Activated CD4-positive, alpha-beta T cell treated with anti-CD3 and anti-CD28 coated beads, Interleukin-2, amount 50 U/mL, for 24 hours (primary cell): Measurements from ENCODE around the gene TMED4.
"Not testable (repeated sequence)": the region's sequence is repeated elsewhere in the genome, so short reads cannot be mapped to it uniquely, and the experiment has no call there.

Source experiments
- DNase-seq, 2 donors: peaks; one replicate each; pipeline ENCODE4 v3.0.0-alpha.2; 2020; ENCODE audit warnings: low read depth in 1 of 2, low spot score in 1 of 2

TMED4 gene

GRCh38 chr7:44569959-44570358 lies 12.1 kb downstream of the TMED4 start:
- no peak for DNase-seq

DNA sequence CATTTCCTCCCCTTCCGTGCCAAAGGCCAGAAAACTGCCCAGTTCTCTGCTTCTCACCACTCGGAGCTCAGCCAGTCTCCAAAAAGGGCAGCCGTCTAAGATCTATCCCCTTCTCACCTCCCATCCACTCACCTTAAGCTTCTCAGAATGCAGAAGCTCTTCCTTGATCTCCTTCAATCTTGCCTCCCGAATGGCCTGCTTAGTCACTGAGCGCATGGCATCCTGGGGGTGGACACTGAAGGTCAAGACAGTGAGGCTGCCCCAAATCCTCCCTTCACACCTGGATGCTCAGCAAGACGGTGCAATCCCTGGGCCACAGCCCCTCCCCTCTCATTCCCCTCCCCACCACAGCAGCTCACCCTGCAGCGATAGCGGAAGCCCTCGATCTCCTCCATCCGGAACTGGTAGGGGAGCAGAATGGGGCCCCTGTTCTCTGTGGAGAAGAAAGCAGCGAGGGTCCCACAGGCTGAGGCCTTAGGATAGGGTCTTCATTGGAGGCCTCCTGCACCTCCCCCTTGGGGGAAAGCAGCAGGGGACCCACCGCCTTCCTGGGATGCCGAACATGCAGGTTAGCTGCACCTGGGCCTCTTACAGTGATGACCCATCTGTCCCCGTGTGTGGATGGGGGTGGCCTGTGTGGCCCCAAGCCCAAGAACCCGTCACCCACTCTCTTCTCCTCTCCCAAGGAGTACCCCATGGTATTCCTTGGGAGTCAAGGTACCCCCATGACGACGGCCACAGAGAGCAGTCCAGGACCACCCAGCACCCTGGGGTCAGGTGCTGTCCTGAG lies 13.1 kb downstream of the TMED4 start:
- no peak for DNase-seq

- DNase-seq = no peak
Observed at GRCh38 chr7:44567884-44568283, 14.1 kb downstream of the TMED4 start.

GRCh38 chr7:44566680-44567079 lies 15.4 kb downstream of the TMED4 start:
- DNase-seq = no peak

DNA sequence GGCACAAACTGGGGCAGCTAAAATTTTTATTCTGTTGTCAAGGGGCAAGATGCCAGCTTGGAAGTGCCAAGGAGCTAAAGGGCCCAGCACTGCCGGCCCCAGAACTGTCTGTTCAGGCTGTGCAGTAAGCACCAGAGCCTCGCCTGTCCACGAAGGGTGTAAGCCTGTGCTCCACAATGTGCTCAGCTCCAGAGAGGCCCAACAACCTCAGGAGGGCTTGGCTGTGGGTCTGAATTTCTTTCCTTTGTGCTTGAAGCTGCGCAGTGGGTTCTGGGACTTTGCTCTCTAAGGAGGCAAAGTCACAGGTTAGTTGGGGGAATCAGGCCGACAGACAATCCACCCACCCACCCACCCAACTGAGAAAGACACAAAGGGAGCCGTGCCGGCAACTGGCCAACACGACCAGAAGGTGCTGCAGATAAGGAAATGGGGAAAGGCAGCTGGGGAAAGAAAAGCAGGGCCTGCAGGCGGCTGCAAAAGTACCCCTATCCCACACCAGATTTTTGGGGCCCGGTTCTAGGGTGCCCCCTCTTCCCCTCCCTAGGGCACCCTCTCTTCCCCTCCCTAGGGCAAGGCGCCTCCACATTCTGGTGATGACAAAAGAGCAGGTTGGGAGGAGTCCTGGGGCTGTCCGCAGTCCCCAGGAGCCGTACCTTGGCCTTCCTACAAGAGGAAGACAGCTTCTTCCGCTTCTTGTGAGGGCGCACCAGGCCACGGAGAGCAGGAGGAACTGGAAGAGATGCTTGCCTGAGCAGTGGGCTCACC lies 16.1 kb downstream of the TMED4 start:
- no peak for DNase-seq

- peak; percentile 41 to 53 for DNase-seq
Observed at GRCh38 chr7:44565097-44565794, 16.8 kb downstream of the TMED4 start.

DNA sequence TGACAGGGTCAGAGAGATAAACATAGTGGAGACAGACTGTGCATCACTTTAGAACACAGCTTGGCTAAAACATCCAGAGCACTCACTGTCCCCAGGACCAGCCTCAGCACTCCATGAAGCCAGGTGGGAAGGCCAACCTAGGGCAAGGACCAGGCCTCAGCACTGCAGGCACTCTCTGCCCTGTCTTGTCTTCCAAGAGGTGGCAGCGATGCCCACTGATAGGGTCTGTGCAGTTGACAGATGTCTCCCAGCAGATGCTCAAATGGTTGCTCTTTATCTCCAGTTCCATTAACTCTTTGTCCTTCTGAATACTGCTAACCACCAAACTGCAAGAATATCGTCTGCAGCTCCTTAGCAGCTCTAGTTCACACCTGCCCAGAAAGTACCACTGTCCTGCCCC lies 17.4 kb downstream of the TMED4 start:
- DNase-seq = no peak

DNA sequence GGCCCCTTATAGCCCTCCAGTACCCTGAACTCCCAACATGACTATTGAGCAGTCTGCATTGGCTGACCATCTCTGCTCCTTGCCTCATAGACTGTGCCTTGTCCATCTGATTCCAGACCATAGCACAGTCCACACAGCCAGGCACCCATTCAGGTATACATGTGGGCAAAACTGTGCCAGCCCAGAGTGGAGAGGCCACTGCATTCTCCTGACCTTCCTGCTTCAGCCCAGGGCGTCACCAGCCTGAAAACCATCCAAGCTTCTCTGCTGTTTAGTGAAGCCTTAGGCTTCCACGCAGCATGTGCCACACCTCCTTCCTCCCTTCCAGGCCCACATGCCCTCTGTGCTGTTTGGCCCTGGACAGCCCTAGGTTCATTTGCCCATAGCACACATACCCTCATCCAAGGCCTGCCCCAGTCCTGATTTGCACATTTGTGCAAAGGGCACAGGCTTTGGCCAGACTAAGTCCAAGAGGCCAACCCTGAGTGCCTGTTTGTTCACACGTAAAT lies 18.8 kb downstream of the TMED4 start:
- DNase-seq = no peak

- not testable (repeated sequence) for DNase-seq
Observed at GRCh38 chr7:44562622-44562962, 19.4 kb downstream of the TMED4 start.

DNA sequence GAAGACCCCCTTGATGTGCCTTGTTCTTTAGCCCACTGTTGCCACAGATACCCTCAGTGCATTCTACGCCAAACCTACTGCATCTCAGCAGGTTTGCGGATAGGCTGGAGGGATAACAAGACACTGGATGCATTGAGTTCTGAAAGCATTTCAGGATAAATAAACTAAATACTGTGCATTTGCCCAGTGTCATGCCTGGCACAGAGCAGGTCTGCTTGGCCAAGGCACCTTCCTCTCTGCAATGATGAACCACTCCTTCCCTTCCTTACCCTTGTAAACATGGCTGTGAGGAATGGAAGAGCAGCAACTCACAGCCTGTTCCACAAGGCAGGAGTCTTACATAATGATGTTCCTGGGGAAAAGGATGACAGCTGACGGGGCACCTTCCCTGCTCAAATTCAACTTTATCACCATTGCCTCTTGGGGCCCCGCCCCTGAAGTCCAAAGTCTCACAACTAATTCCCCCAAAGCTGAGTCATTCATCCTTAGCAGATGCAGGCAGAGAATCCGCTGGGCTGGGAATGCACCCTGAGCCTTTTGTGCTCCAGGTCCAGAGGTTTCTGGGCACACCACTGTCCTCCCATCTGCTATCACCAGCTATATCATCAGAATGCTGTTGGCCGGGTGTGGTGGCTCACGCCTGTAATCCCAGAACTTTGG lies 19.9 kb downstream of the TMED4 start:
- DNase-seq = no peak

DNA sequence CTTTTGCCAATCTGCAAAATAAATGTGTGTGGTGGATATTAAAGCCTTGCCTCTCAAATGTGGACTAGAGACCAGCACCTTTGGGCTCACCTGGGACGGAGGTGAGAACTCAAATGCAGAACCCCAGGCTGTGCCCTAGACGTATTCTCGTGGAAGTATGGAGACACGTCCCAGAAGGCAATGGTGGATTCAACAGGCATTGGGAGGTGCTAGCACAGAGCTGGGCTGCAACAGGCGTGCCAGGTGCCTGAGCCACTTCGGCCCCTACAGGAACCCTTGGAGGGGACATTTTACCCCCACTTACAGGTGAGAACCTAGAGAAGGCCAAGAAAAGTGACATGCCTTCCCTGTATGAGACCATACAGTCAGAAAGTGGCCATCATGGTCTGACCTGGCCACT lies 20.6 kb downstream of the TMED4 start:
- no peak for DNase-seq

DNA sequence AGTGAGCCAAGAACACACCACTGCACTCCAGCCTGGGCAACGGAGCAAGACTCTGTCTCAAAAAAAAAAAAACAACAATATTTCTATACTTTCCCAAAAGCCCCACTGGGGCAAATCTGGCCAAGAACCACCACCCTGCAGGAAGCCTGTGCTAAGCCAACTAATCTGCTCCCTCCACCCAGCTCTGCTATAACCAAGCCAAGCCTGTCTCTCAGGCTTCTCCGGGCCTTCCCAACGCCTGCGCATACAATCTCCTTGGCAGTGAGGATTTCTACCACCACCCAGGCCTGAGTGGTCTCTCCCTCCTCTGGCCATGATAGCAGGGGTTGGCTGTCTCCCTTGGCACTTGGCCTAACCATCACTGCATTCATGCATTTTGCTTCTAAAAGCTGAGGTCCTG lies 22.5 kb downstream of the TMED4 start:
- no peak for DNase-seq

DNA sequence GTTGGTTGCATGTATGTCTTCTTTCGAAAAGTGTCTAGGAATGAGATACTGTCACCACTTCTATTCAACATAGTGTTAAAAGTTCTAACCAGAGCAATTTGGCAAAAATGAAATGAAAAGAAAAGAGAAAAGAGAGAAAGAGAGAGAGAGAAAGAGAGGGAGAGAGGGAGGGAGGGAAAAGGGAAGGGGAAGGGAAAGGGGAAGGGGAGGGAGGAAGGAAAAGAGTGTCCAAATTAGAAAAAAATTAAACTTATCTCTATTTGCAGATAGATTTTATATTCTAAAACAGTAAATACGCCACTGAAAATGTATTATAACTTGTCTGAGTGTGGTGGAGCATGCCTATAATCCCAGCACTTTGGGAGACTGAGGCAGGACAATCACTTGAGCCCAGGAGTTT lies 24.5 kb downstream of the TMED4 start:
- DNase-seq = no peak

GRCh38 chr7:44555350-44555749 lies 26.7 kb downstream of the TMED4 start:
- DNase-seq = no peak

DNA sequence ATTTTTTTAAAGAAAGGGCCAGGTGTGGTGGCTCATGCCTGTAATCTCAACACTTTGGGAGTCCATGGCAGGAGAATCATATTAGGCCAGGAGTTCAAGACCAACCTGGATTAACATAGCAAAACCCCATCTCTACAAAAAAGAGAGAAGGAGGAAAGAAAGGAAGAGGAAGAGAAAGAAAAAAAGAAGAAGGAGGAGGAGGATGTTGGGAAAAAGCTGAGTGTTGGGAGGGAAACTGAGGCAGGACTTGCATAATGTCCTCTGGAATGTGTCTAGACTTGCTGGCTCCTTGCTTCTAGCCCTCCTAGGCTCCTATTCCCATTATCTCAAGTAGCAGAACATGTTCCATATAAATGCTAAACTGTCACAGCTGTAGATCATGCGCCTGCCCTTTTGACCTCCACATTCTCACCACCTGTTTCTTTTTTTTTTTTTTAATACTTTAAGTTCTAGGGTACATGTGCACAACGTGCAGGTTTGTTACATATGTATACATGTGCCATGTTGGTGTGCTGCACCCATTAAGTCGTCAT lies 29.5 kb downstream of the TMED4 start:
- DNase-seq = not testable (repeated sequence)

DNA sequence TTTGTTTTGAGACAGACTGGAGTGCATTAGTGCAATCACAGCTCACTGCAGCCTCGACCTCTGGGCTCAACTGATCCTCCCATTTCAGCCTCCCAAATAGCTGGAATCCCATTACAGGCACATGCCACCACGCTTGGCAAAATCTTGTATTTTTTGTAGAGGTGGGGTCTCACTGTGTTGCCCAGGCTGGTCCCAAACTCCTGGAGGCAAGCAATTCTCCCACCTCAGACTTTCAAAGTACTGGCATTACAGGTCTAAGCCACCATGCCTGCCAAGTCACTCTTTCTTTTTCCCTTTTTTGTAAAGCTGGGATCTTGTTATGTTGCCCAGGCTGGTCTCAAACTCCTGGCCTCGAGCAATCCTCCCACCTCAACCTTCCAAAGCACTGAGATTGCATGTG lies 32.6 kb downstream of the TMED4 start:
- no peak for DNase-seq

DNA sequence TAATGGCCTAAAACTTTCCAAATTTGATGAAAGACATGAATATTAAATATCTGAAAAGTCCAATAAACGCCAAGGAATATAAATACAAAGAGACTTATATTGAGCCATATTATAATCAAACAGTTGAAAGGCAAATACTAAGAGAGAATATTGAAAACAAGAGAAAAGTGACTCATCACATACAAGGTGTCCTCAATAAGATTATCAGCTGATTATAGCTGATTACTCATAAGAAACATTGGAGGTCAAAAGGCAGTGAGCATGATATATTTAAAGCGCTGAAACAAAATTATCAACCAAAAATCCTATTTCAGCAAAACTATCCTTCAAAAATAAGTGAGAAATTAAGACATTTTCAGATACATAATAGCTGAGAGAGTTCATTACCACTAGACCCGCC lies 33.1 kb downstream of the TMED4 start:
- DNase-seq = no peak

- no peak for DNase-seq
Observed at GRCh38 chr7:44547536-44548231, 34.3 kb downstream of the TMED4 start.

- no peak for DNase-seq
Observed at GRCh38 chr7:44541876-44542610, 40.0 kb downstream of the TMED4 start.
